ENCODE results near the gene CAPN1. TPM values are rescaled to one million over a fixed set of nuclear protein-coding genes. Genes with fewer than 3 reads are reported as not detected.

The CAPN1 gene
- total and polyA plus RNA-seq, 2 of the 13 experiments (the other 11 are each of a cell fraction or from before 2014, with no cell fraction given): 57.3 to 82.6 TPM

GRCh38 chr11:65152122-65152521, 29.6 kb upstream of the CAPN1 start:
- no peaks in the 10 kb centered on the region for H3K36me3 ChIP-seq (replicated peaks in 1 of 2; ENCODE audit: control insufficient read depth in 1 of 2, insufficient read depth in 2 of 2, low read length in 2 of 2)
- DNase-seq (ENCODE audit: low spot score): no peak
- ChIA-PET POLR2A (interaction anchor here (3.0 kb wide), 1 partner anchor 17 kb away, joined by 12 read pairs; the partner anchor contains the start of gene SYVN1), CTCF (ENCODE audit: low intra/inter-chr PET ratio, low total read pairs) (no interaction called here)
- peaks cover 34% of the 10 kb centered on the region for H3K4me1 ChIP-seq (ENCODE audit: insufficient read depth, low read length)
- H3K27me3 ChIP-seq (ENCODE audit: control insufficient read depth in 1 of 2, insufficient read depth in 2 of 2, low read length in 2 of 2): no peaks in the 10 kb centered on the region
- no peaks in the 10 kb centered on the region for H3K79me2 ChIP-seq (ENCODE audit: insufficient read depth, low read length)
- no peak overlapping the region for H2AFZ ChIP-seq (ENCODE audit: low read length)
- peaks cover 4% of the 10 kb centered on the region; the same call in 1 of the 2 replicates for H3K9me3 ChIP-seq (ENCODE audit: low read length)
- intact Hi-C loops (cut with micrococcal nuclease; ENCODE audit: unreplicated experiment) (no loop called here), in situ Hi-C loops (cut with HindIII; ENCODE audit: extremely low pct_ligation_motif_present, low pct_unique_long_range_greater_than_20kb) (no loop called here)
- peak overlapping the region; percentile 6; the same call in 1 of the 2 replicates for H3K4me2 ChIP-seq (ENCODE audit: low read depth, low read length)
- 66% methylated on average over 2 of the region's 2 CpGs for WGBS (ENCODE audit: low lambda C conversion rate)
- H3K9ac ChIP-seq (ENCODE audit: insufficient read depth, low read depth, low read length): no peak overlapping the region
- ATAC-seq: no peak
- BruUV-seq (replicated peaks): no TSS peak
- H3K27ac ChIP-seq (ENCODE audit: extremely low read length, insufficient read depth, low read length): no peak overlapping the region
- no peaks in the 10 kb centered on the region for H4K20me1 ChIP-seq (ENCODE audit: insufficient read depth, low read length)
- FAIRE-seq: no peak
- no peak overlapping the region for H3K4me3 ChIP-seq (replicated peaks in 1 of 3; ENCODE audit: insufficient read depth in 1 of 3, low read depth in 2 of 3, low read length in 3 of 3)
- TF ChIP-seq SNAPC4 (CRISPR knock-in tag; IDR thresholded peaks at IDR 0.05) (no peak), TCF12 (IDR thresholded peaks at IDR 0.05) (no peak), TCF12 (CRISPR knock-in tag; IDR thresholded peaks at IDR 0.05) (no peak), ZC3H13 (CRISPR knock-in tag; IDR thresholded peaks at IDR 0.05) (no peak), HCFC1 (IDR thresholded peaks at IDR 0.05; ENCODE audit: low read depth, low read length) (no peak), PLRG1 (conservative IDR thresholded peaks at IDR 0.05) (no peak), SOX6 (IDR thresholded peaks at IDR 0.05) (no peak), SOX6 (CRISPR knock-in tag; IDR thresholded peaks at IDR 0.05) (no peak), NKX3-1 (CRISPR knock-in tag; IDR thresholded peaks at IDR 0.05) (no peak)
- TF ChIP-seq, protein P1, sequence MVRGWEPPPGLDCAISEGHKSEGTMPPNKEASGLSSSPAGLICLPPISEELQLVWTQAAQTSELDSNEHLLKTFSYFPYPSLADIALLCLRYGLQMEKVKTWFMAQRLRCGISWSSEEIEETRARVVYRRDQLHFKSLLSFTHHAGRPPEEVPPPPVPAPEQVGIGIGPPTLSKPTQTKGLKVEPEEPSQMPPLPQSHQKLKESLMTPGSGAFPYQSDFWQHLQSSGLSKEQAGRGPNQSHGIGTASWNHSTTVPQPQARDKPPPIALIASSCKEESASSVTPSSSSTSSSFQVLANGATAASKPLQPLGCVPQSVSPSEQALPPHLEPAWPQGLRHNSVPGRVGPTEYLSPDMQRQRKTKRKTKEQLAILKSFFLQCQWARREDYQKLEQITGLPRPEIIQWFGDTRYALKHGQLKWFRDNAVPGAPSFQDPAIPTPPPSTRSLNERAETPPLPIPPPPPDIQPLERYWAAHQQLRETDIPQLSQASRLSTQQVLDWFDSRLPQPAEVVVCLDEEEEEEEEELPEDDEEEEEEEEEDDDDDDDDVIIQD (CRISPR knock-in tag; IDR thresholded peaks at IDR 0.05; ENCODE audit: low read depth): no peak
- TF ChIP-seq, protein P2, sequence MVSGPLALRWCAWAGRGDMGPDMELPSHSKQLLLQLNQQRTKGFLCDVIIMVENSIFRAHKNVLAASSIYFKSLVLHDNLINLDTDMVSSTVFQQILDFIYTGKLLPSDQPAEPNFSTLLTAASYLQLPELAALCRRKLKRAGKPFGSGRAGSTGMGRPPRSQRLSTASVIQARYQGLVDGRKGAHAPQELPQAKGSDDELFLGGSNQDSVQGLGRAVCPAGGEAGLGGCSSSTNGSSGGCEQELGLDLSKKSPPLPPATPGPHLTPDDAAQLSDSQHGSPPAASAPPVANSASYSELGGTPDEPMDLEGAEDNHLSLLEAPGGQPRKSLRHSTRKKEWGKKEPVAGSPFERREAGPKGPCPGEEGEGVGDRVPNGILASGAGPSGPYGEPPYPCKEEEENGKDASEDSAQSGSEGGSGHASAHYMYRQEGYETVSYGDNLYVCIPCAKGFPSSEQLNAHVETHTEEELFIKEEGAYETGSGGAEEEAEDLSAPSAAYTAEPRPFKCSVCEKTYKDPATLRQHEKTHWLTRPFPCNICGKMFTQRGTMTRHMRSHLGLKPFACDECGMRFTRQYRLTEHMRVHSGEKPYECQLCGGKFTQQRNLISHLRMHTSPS (CRISPR knock-in tag; IDR thresholded peaks at IDR 0.05; ENCODE audit: low read depth): no peak
